ENCODE results near the gene WDPCP.

DNA sequence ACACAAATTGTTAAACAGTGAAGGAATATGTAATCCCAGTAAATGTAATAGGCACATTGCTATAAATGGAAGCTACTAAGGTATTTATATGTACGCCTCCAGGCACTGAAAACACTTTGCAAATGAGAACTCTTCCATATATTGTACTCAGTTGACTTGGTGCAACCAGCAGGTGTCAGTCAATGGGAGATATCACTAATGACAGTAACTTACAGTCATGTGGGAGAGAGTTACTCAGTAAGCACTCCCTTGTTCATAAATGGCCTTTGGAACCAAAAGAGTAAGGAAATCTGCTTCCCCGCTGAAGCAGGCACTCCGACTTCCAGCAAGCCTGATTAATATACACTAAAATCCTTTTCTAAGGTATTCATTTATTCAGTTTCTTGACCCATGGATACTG is 6.4 kb upstream of the WDPCP start:
- TF ChIP-seq, protein P1, sequence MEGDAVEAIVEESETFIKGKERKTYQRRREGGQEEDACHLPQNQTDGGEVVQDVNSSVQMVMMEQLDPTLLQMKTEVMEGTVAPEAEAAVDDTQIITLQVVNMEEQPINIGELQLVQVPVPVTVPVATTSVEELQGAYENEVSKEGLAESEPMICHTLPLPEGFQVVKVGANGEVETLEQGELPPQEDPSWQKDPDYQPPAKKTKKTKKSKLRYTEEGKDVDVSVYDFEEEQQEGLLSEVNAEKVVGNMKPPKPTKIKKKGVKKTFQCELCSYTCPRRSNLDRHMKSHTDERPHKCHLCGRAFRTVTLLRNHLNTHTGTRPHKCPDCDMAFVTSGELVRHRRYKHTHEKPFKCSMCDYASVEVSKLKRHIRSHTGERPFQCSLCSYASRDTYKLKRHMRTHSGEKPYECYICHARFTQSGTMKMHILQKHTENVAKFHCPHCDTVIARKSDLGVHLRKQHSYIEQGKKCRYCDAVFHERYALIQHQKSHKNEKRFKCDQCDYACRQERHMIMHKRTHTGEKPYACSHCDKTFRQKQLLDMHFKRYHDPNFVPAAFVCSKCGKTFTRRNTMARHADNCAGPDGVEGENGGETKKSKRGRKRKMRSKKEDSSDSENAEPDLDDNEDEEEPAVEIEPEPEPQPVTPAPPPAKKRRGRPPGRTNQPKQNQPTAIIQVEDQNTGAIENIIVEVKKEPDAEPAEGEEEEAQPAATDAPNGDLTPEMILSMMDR (conservative IDR thresholded peaks at IDR 0.05) = no peak
- no peak for TF ChIP-seq ZFX (IDR thresholded peaks at IDR 0.05)
